Testis (tissue), 3 donors: ENCODE data around the gene HES5. TPM values are rescaled to one million over a fixed set of nuclear protein-coding genes. Genes with fewer than 3 reads are reported as not detected.

ENCODE experiments used
- DNase-seq: peaks from one replicate; pipeline ENCODE4 v3.0.0-alpha.2; 2019
- H3K27ac ChIP-seq, 2 donors: fragments of 200-600 bp; sonication (generic); one replicate each; pipeline ENCODE4 v1.5.1; 2019
- H3K27me3 ChIP-seq: fragments of 200-600 bp; sonication (generic); one replicate; pipeline ENCODE4 v1.5.1; 2019
- H3K36me3 ChIP-seq: fragments of 200-600 bp; sonication (generic); one replicate; pipeline ENCODE4 v1.5.1; 2017; ENCODE audit warnings: low read depth; ENCODE audit errors: missing control alignments
- H3K4me1 ChIP-seq: fragments of 200-600 bp; sonication (generic); one replicate; pipeline ENCODE4 v1.5.1; 2019
- H3K4me3 ChIP-seq, 2 donors: fragments of 200-600 bp; sonication (generic); one replicate each; pipeline ENCODE4 v1.5.1; 2017 to 2019
- H3K9me3 ChIP-seq: fragments of 200-600 bp; sonication (generic); one replicate; pipeline ENCODE4 v1.5.1; 2017
- CTCF ChIP-seq, 3 experiments: fragments of 450-650 bp in 2 of 3; fragments of 200-600 bp in 1 of 3; sonication (generic) in 1 of 3; IDR thresholded peaks; one replicate each; pipeline ENCODE4 v1.5.1; 2016 to 2019; ENCODE audit warnings: antibody characterized with exemption in 3 of 3, mild to moderate bottlenecking in 2 of 3, moderate library complexity in 1 of 3
- POLR2A ChIP-seq: fragments of 450-650 bp; IDR thresholded peaks from one replicate; pipeline ENCODE4 v1.6.1; 2017; ENCODE audit warnings: antibody characterized with exemption, mild to moderate bottlenecking, moderate library complexity
- WGBS, 2 donors: methylation state at CpG; one replicate each; pipeline ENCODE4 v1.1.5; 2018; 5-methylcytosine and 5-hydroxymethylcytosine counted together
- intact Hi-C: fragments of 100-400 bp; cut with DNase I; formaldehyde crosslinking; loops from one replicate; pipeline ENCODE4 v1.15.1; 2023; ENCODE audit warnings: low total_unique reads
- polyA plus RNA-seq: library from polyadenylated mRNA; stranded (reverse); fragments of 350-450 nt; fragmentation: Illumina TruSeq; extraction: RNeasy Lipid Tissue Mini Kit (QIAGEN cat#74804); gene quantifications from one replicate; pipeline ENCODE4 v1.2.3, GENCODE V29; 2014; ENCODE audit warnings: low read depth, low replicate concordance; ENCODE audit not compliant: insufficient read depth
- total RNA-seq, 2 donors: library from RNA; depleted of rRNA; stranded (reverse); fragments of >200 nt; gene quantifications; one replicate each; pipeline ENCODE4 v1.2.3, GENCODE V29; 2016

Gene HES5
- total and polyA plus RNA-seq, 3 donors from 2014 or later, result 1.1 to 4.2 (median 2.8) TPM

GRCh38 chr1:2523191-2523890 is 6.7 kb downstream of the HES5 start:
- no peak for DNase-seq
- Histone ChIP-seq H3K4me1 (peaks cover 37% of the 10 kb centered on the region), H3K4me3 (no peak overlapping the region), H3K36me3 (peaks cover 2% of the 10 kb centered on the region), H3K27me3 (no peaks in the 10 kb centered on the region), H3K9me3 (no peaks in the 10 kb centered on the region), H3K27ac (no peak overlapping the region)
- TF ChIP-seq CTCF (IDR thresholded peaks at IDR 0.05) (no peak), POLR2A (no peak)
- WGBS, 2 donors, result 83 to 89% methylated on average over 32 of the region's 32 CpGs
- intact Hi-C loops, result no loop called here

GRCh38 chr1:2522230-2522629 is 7.8 kb downstream of the HES5 start:
- WGBS, 2 donors, result 57 to 65% methylated on average over 5 to 7 of the region's 7 CpGs
- H3K27me3 ChIP-seq, result no peaks in the 10 kb centered on the region
- H3K27ac ChIP-seq, result no peak overlapping the region
- peaks cover 2% of the 10 kb centered on the region for H3K36me3 ChIP-seq
- no peak for DNase-seq
- no peaks in the 10 kb centered on the region for H3K9me3 ChIP-seq
- no peak overlapping the region for H3K4me3 ChIP-seq
- H3K4me1 ChIP-seq, result peaks cover 25% of the 10 kb centered on the region
- intact Hi-C loops, result no loop called here
- no peak for TF ChIP-seq POLR2A
- TF ChIP-seq CTCF (IDR thresholded peaks at IDR 0.05), result no peak

GRCh38 chr1:2520806-2521205 is 9.3 kb downstream of the HES5 start:
- Histone ChIP-seq H3K27ac (no peak overlapping the region), H3K4me3 (no peak overlapping the region), H3K36me3 (peaks cover 2% of the 10 kb centered on the region), H3K4me1 (peaks cover 18% of the 10 kb centered on the region), H3K27me3 (no peaks in the 10 kb centered on the region), H3K9me3 (no peaks in the 10 kb centered on the region)
- no peak for TF ChIP-seq CTCF (IDR thresholded peaks at IDR 0.05)
- TF ChIP-seq POLR2A, result no peak
- intact Hi-C loops, result no loop called here
- WGBS, 2 donors, result 81 to 85% methylated on average over 20 to 21 of the region's 21 CpGs
- DNase-seq, result no peak

GRCh38 chr1:2520206-2520605 is 9.9 kb downstream of the HES5 start:
- Histone ChIP-seq H3K27me3 (no peaks in the 10 kb centered on the region), H3K27ac (no peak overlapping the region), H3K4me3 (no peak overlapping the region), H3K36me3 (peaks cover 2% of the 10 kb centered on the region), H3K9me3 (no peaks in the 10 kb centered on the region), H3K4me1 (peaks cover 16% of the 10 kb centered on the region)
- intact Hi-C loops, result no loop called here
- 94 to 97% methylated on average over 11 to 18 of the region's 20 CpGs for WGBS, 2 donors
- no peak for DNase-seq
- TF ChIP-seq CTCF (IDR thresholded peaks at IDR 0.05), result no peak
- TF ChIP-seq POLR2A, result no peak

- H3K36me3 ChIP-seq, result peaks cover 2% of the 10 kb centered on the region
- no peak overlapping the region for H3K27ac ChIP-seq
- WGBS, 2 donors, result 94% methylated on average over 15 to 30 of the region's 30 CpGs
- H3K27me3 ChIP-seq, result no peaks in the 10 kb centered on the region
- no peak for TF ChIP-seq POLR2A
- TF ChIP-seq CTCF (IDR thresholded peaks at IDR 0.05), result no peak
- peaks cover 11% of the 10 kb centered on the region for H3K4me1 ChIP-seq
- no peak for DNase-seq
- no peak overlapping the region for H3K4me3 ChIP-seq
- H3K9me3 ChIP-seq, result no peaks in the 10 kb centered on the region
- intact Hi-C loops, result no loop called here
Observed at GRCh38 chr1:2519729-2520128, 10.3 kb downstream of the HES5 start.
